TTC549 (cell line): ENCODE measurements around the gene ABHD4.
"Not testable (repeated sequence)": the region's sequence is repeated elsewhere in the genome, so short reads cannot be mapped to it uniquely, and the experiment has no call there.

Source experiments
- FAIRE-seq: peaks from 2 replicates; lab custom pipeline; 2012; peaks lifted over from hg19 to GRCh38; lab: Jason Lieb, UNC

ABHD4 gene

DNA sequence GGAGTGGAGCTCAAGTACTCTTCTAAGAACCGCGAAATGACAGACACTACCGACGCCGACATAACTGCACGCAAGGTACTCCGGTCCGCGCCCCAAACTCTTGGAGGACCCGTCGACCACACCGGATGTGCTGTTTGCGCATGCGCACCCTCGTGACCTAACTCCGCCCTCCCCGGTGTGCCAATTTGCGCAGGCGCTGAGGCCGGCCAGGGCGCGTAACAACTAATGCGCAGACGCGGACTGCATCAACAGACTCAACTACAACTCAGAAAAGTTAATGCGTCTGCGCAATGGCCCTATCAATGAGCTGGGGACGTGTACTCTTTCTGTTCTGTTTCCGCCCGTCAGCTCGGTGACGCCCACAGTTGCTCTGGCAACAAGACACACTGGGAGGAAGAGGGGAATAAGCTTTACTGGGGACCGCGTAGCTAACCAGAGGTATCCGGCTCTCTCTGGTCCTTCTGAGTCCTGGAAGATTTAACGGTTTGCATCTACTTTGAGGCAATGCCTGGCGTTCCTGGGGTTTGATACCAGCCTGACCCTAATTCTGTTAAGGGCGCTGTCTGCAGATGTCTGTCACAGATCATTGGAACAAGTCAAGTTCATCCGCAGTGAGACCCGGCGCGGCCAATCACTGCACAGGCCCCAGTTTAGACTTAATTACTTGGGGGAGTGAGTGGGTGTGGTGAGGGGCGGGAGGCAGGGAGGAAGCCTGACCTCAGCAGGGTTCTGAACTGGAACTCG, 8.8 kb upstream of the ABHD4 start, which contains the start of gene DAD1:
Gene DAD1, minus strand, starts transcription at position 129 of the 744 bp plus-strand sequence. Its CDS starts 67 bp downstream, at position 62.
- FAIRE-seq: peak; percentile 95

DNA sequence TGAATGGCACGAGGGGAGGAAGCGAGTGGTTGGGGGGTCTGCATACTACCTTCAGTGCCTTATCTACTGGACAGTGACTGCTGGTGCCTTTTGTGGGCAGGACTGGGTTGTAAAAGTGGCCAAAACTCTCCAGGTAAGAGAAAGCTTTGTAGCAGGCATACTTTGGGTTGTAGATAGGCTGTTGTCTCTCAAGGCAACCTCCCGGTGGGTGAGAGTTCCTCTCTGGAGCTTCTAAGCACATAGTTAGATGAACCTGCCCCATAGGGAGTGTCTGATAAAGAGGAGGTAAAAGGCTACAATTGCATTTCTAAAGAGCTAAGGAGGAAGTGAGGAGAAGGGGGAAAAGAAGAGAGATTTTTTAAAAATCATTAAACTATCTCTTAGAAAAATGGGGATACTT, 4.9 kb upstream of the ABHD4 start:
- FAIRE-seq: no peak

DNA sequence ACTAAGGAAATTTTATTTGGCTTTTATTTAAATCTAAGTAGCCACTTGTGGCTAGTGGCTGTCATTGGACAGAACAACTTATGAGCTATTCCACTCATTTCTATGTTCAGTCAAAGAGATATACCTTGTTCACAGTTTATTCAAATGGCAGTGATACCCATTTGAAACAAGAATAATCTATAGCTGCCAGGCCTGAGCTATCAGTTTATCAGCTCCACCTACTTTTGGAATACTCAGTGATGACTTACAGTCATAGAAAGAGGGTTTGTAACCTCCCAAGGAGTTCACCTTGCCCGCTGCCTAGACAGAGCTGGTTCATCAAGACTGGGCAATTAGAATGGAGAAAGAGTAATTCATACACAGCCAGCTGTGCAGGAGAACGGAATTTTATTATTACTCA, 4.5 kb upstream of the ABHD4 start:
- no peak for FAIRE-seq

DNA sequence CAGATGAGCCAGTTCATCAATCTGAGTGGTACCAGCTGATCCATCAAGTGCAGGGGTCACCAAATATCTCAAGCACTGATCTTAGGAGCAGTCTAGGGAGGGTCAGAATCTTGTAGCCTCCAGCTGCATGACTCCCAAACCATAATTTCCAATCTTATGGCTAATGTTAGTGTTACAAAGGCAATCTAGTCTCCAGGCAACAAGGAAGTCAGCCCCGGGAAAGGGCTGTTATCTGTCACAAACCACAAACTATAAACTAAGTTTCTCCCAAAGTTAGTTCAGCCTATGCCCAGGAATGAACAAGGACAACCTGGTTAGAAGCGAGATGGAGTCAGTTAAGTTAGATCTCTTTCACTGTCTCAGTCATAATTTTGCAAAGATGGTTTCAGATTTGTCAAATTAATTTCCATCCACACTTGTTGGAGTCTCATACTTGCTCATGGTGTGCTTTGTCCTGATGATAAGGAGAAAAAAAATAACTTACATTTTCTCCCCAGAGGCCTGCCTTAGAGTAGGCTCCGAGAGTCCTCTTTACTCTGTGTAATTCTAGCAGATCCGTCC, 3.9 kb upstream of the ABHD4 start:
- FAIRE-seq: no peak

DNA sequence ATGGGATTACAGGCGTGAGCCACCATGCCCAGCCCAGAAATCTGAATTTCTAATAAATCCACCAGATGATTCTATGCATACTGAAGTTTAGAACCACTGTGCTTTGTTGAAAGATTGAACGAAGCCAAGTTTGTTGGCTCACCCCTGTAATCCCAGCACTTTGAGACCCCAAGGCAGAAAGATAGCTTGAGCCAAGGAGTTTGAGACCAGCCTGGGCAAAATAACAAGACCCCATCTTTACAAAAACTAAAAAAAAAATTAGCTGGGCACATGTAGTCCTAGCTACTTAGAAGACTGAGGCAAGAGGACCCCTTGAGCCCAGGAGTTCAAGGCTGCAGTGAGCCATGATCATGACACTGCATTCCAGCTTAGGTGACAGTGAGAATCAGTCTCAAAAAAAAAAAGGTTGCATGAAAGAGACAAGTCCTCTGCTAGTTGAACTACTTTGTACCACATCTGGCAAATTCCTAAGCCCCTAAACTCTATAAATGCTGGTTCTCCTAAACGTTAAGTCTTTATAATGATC, 1.7 kb upstream of the ABHD4 start:
- FAIRE-seq: no peak

DNA sequence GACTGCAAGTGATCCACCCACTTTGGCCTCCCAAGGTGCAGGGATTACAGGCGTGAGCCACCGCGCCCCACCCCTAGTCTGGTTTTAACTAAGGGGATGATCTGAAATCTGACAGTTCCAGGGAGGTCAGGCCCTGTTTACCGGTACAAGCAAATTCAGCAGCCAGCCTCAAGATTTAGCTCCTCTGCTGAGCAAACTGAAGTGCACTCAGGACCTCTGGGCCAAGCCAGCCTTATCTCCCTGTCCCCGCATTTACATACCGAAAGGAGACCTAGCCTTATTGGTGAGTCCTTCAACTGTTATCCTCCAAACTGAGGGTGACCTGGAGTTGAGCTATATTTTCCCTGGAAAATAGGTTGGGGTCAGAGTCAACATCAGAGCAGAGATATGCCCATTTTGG, 835 bp upstream of the ABHD4 start:
- no peak for FAIRE-seq

DNA sequence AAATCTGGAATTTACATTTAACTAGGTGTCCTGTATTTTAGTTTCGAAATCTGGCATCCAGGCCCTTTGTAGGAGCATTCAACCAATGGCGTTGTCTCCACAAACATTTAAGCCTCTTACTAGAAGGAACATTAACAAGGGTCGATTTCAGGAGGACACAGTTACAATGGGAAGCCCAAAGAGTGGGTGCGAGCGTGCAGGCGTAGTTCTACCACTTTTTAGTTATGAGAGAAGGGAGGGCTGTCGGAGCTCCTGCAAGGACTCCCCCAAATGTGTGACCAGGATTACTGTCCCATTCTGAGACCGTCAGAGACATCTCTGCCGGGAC, 365 bp upstream of the ABHD4 start:
- no peak for FAIRE-seq

DNA sequence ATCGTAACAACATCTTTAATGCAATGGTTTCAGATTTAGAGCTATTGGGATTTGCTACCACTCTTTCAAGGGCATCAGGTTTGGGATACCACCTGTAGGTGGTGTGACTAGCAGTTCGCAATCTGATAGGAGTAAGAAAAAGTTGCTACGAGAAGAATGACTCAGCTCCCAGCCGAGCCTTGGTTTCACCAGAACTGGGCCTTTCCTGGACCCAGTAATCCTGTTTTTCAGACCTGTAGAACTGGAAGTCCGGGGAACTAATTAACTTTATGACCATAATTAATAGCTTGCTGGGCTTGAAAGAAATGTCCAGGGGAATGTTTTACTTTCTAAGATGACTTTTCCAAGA, 770 bp downstream of the ABHD4 start:
- FAIRE-seq: no peak

DNA sequence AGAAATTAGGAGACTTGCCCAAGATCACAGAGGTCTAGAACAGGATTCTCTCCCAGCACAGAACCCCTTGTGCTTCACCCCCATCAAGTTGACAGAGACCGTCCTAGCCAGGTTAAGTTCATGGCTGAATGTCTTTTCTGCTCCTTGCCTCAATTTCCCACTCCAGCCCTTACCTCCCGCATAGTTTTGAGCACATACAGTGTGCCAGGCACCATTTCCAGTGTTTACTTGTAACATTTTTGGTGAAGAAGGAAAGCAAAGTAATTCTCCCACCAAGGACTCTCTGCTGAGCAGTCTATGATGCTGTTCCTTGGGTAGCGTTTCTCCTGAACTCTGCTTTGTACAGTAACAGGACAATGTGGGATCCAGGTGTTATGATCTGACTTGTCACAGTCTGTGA, 1.2 kb downstream of the ABHD4 start:
- no peak for FAIRE-seq

DNA sequence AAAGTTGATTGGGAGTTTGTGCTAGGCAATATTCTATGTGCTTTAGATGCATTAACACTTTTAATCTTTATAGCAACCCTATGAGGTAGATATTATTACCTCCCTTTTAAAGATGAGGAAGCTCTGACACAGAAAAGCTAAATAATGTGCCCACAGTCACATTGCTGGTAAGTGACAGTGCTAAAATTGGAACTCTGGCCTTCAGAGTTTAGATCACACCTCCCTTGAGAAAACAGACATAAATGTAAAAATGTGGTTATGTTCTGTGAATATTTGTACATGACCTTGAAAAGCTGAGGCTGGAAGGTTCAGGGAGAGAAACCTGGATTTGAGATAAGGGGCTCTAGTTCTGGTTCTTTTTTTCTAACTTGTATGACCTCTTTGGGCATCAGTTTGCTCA, 1.9 kb downstream of the ABHD4 start:
- FAIRE-seq: no peak

DNA sequence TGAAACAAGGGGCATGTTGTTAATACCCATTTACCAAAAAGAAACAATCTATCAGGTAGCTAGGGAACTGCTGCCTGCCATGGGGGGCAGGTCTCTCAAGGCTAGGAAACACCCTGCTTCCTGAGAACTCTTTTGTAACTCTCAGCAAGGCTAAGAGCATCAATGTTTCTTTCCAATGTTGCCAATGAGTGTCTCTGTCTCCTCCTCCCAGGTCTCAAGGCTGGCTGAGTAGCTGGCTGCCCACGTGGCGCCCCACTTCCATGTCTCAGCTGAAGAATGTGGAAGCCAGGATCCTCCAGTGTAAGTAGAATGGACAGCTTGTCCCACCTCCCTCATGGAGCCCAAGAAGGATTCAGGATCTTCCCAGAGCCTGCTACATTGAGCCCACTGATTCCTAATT, 3.4 kb downstream of the ABHD4 start:
- FAIRE-seq: no peak

DNA sequence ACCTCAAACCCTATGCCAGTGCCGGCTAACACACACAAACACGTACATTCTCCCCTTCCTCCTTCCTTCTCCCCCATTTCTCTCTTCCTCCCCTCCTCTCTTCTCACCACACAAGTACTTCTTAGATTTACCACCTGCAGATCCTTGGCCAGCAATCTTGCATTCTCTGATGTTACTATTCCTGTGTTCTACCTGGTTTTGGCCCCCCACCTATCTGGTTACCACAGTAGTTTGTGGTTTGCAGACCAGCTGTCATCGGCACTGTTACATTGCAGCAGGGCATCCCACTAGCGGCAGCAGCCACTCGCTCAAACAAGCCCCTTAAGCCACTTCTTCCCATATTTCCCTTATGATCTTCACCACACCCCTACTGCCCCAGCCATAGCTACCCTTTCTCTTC, 3.9 kb downstream of the ABHD4 start:
- no peak for FAIRE-seq

DNA sequence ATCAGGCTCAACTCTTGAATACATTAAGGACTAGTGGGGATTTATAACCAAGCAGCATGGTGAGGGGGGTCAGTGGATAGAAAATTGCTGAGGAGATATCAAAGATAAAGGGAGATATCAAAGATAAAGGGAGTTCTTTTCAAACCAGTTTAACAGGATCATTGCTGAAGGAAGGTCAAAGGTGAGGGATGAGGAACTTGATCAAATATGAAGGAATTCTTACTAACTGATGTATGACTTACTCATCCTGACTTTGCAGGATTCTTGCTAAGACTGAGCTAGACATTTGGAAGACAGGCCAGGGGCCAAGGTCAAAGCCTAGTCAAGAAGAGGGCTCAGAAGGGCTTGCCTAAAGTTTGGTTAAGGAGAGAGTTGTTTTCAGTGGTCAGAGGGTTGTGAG, 4.8 kb downstream of the ABHD4 start:
- no peak for FAIRE-seq

DNA sequence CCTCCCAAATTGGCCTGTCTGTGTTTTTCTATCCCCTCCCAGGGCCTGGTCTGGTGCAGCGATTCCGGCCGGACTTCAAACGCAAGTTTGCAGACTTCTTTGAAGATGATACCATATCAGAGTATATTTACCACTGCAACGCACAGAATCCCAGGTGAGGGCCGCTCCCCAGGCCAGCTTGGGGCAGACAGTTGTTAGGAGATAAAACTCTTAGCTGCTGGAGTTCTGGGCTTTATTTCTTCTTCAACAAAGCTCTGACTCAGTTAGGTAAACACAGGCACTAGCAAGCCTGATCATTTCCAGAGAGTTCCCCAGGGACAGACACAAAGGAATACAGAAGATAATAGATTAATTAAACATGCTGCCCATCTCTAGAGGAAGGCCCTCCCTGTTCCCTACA, 8.3 kb downstream of the ABHD4 start:
- no peak for FAIRE-seq

DNA sequence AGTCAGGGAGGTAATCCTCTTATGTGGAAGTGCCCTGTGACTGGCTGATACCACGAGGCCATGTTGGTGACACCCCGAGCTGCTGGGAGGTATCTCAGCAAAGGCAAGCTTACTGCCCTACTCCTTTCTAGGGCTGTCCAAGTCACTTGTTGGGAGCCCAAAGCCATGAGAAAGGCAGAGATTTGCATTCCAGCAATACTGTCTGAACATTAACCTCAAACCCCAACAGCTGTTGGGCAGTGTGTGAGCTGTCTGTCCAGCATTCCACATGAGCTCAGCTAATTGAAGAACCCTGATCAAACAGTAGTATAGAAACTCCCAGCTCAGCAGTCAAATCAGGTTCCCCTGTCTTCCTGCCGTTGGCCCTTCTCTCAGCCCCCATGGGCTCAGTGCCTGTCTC, 9.2 kb downstream of the ABHD4 start:
- no peak for FAIRE-seq

DNA sequence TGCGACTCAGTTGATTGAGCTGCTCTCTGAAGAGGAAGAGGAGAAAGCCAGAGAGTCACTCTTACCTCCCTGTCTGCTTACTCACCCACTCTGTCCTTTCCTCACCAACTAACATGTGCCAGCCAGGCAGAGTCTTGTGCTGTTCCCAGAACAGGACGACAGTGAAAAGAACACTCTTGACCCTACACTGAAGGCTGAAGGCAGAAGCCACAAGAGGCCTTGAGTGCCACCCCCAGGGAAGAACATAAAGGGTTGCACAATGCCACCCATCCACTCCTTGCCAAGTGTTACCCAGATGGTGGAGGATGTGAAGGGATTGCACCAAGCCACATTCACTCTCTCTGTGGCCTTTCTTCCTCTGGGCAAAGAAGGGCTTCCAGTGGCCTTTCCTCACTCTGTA, 12.8 kb downstream of the ABHD4 start:
- FAIRE-seq: no peak

DNA sequence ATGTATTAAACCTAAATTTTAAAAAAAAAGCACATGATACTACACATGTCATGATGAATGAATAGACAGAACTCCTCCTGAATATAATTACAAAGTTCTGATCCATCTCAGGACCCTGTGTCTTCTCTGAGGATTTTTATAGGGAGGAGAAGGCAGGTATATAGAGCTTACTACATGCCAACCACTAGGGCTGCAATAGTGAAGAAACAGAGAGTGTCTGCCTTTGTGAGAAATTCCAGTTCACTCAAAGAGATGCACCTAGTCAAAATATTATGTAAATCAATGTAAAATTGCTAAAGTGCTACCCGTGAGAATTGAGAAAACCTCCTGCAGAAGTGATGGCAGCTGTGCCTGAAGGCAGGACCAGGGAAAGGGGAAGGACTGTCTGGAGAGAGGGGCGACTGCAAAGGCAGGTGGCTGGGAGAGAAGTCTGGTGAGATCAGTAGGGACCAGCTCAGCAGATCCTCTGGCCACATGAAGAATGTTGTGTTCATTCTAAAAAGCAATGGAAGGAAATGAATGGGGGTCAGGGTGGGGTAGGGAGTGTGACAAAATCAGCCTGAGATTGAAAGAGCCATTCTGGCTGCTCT, 15.1 kb downstream of the ABHD4 start:
- no peak for FAIRE-seq

DNA sequence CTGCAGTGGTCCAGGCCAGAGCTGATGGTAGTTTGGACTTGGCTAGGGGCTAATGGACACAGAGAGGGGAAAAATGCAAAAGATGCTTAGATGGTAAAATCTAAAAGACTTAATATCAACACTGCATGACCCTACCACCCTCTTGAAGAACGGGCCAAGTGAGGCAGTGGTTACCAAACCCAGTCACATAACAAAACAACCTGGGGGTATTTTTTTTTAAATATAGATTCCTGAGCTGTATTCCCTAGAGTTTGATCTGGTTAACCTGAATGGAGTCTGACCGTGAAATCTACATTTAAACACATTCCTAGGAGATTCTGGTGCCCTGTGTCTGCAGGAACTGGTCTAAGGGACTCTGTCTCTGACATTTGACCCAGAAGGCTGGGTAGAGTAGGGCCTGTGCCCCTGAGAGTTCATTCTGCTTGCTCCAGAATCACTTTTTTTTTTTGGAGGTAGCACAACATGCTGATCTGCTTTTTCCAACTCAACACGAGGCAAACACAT, 15.7 kb downstream of the ABHD4 start:
- FAIRE-seq: no peak

DNA sequence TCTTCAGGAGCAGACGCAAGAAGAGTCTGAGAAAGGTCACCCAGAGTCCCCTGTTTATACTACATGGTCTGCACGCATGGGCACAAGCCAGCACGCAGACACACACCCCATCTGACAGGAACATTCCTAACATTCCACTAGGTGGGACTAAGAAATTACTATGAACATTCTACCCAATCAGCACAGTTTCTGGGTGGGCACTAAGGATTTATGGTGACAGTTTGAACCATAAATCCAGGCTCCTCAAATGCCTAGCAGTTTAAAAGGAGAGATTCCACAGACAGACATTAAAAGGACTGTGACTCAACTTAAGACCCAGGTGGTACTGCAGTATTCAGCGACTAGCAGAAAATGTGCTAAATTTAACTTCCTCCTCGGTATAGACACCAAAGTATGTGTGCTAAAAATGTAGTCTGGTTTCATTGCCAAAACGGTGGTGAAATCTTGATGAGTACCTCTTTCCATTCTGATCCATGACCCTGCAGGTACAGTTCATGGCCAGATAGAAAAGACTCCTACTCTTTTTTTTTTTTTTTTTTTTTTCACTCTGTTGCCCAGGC, 16.2 kb downstream of the ABHD4 start:
- peak; percentile 34 for FAIRE-seq

DNA sequence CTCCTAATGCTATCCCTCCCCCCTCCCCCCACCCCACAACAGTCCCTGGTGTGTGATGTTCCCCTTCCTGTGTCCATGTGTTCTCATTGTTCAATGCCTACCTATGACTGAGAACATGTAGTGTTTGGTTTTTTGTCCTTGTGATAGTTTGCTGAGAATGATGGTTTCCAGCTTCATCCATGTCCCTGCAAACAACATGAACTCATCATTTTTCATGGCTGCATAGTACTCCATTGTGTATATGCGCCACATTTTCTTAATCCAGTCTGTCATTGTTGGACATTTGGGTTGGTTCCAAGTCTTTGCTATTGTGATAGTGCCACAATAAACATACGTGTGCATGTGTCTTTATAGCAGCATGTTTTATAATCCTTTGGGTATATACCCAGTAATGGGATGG, 17.7 kb downstream of the ABHD4 start:
- not testable (repeated sequence) for FAIRE-seq

DNA sequence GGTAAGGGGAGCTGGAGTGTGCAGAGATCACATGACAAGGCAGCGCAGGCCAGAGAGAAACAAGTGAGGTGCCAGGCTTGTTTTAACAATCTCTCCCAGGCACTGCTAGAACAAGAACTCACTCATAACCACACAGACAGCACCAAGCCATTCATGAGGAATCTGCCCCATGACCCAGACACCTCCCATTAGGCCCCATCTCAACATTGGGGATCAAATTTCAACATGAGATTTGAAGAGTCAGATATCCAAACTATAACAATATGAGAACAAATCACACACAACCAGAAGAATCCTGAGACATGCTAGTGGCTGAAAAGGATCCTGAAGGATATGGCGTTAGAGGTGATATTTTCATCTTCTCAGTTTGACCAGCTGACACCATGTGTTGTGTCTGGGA, 24.2 kb downstream of the ABHD4 start:
- FAIRE-seq: no peak

DNA sequence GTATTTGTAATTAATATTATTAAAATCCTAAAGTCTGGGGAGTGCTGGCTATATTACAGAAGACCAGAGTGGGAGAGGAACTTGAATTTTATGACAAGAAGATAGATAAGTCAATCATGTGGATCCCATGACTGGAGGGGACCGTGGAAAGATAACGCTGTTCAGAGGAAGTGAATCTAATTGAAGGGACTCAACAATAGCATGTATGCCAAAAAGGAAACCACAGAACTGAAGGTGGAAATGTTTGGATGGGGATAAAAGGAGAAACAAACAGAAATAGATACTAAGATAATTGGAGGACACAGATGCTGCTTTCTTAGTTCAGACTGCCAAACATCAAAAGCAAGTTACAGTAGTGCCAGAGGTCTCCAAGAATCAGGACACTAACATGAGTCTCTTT, 24.9 kb downstream of the ABHD4 start:
- FAIRE-seq: no peak

DNA sequence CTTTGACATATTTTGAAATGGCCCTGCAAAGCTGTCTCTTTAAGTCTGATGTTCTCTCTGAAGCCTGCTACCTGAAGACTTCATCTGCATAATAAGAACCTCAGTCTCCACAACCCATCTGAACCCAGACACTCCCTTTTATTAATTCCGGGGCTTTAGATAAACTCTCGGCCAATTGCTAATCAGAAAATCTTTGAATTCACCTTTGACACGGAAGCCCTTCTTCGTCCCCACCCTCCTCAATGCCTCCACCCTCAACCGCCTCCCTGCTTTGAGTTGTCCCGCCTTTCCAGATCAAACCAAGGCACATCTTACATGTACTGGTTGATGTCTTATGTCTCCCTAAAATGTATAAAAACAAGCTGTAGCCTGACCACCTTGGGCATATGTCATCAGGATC, 28.5 kb downstream of the ABHD4 start:
- FAIRE-seq: no peak
